Lung (tissue), 10 donors: Measurements from ENCODE around the gene RASA4. TPM values are rescaled to one million over a fixed set of nuclear protein-coding genes. Genes with fewer than 3 reads are reported as not detected.
A peak's percentile ranks its signal among the peaks of the same experiment; 100 is the strongest.
"Not testable (repeated sequence)": the region's sequence is repeated elsewhere in the genome, so short reads cannot be mapped to it uniquely, and the experiment has no call there.

ENCODE experiments used
- ATAC-seq: fragments of 200-7000 bp; cut with Tn5 transposase; one replicate; pipeline ENCODE4 v1.9.1; 2020; ENCODE audit warnings: moderate number of reproducible peaks; ENCODE audit not compliant: insufficient read depth, low FRiP score
- DNase-seq, 3 donors: peaks; one replicate each; pipeline ENCODE4 v3.0.0-alpha.2; 2013 to 2017
- H3K27ac ChIP-seq, 2 donors: one replicate each; pipeline ENCODE4 v1.5.1; 2013; ENCODE audit warnings: mild to moderate bottlenecking in 2 of 2, moderate library complexity in 2 of 2, control low read depth in 1 of 2, inconsistent platforms in 1 of 2, low read depth in 1 of 2, low read length in 1 of 2
- H3K27me3 ChIP-seq, 3 donors: one replicate each; pipeline ENCODE4 v1.5.1; 2013; ENCODE audit warnings: low read length in 2 of 3; ENCODE audit not compliant: control insufficient read depth in 3 of 3, insufficient read depth in 3 of 3
- H3K36me3 ChIP-seq, 4 donors: one replicate each; pipeline ENCODE4 v1.5.1; 2013; ENCODE audit warnings: low read length in 4 of 4, mild to moderate bottlenecking in 1 of 4, moderate library complexity in 1 of 4; ENCODE audit not compliant: control insufficient read depth in 4 of 4, insufficient read depth in 4 of 4
- H3K4me1 ChIP-seq, 5 donors: one replicate each; pipeline ENCODE4 v1.5.1; 2013; ENCODE audit warnings: low read length in 5 of 5, mild to moderate bottlenecking in 2 of 5, moderate library complexity in 1 of 5; ENCODE audit not compliant: control insufficient read depth in 5 of 5, insufficient read depth in 5 of 5
- H3K4me3 ChIP-seq: one replicate; pipeline ENCODE4 v1.5.1; 2013; ENCODE audit warnings: mild to moderate bottlenecking, control low read depth, moderate library complexity
- H3K9ac ChIP-seq, 2 donors: one replicate each; pipeline ENCODE4 v1.5.1; 2013; ENCODE audit warnings: low read length in 2 of 2, control low read depth in 1 of 2; ENCODE audit not compliant: insufficient read depth in 1 of 2
- H3K9me3 ChIP-seq, 4 donors: one replicate each; pipeline ENCODE4 v1.5.1; 2013; ENCODE audit warnings: low read length in 3 of 4, mild to moderate bottlenecking in 1 of 4, moderate library complexity in 1 of 4; ENCODE audit not compliant: control insufficient read depth in 4 of 4, insufficient read depth in 3 of 4
- WGBS, 2 donors: extraction: QIAGEN DNeasy Blood & Tissue Kit; methylation state at CpG; one replicate each; pipeline ENCODE4 v1.1.7; 2013; 5-methylcytosine and 5-hydroxymethylcytosine counted together
- polyA plus RNA-seq, 2 donors: library from polyadenylated mRNA; stranded (reverse); fragments of 200-250 nt; gene quantifications; one replicate each; pipeline ENCODE4 v1.2.1, GENCODE V29; 2013
- total RNA-seq, 2 donors: library from RNA; depleted of rRNA in 1 of 2; stranded (reverse); fragments of >200 nt in 1 of 2; gene quantifications; one replicate each; pipeline ENCODE4 v1.2.1, GENCODE V29; 2014 to 2021
- donor health status: Bipolar disorder and iron deficiency.
- donor health status: healthy.
- donor health status: DM: yes; HTN: yes; CAD: no.

RASA4 gene
- total and polyA plus RNA-seq, 4 donors = 15.4 to 56.2 (median 26.1) TPM

DNA sequence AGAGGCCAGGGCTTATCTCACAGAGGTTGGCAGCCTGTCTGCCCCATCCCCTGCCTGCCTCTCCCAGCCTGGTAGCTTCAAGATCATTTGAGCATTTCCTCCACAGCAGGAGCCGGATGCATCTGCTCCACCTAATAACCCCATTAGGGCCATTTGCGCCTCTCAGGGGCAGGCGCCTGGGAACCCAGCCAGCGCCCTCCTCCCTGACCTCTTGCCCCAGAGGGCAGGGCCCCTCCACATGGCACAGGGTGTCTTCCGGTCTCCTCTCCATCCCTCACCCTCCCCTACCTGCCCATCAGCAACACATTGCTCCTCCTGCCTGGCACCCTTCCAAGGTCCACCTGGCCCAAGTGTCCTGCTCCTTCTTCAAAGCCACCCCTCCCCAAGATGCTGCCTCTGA lies 18.8 kb upstream of the RASA4 start:
- peak; percentile 8 for ATAC-seq
- WGBS, 2 donors = 57% methylated on average over 2 of the region's 5 CpGs; no CpG with 5 or more reads in 1 of the 2 donors
- not testable (repeated sequence) for DNase-seq, H3K9ac ChIP-seq, H3K27ac ChIP-seq, H3K4me1 ChIP-seq, H3K9me3 ChIP-seq, H3K4me3 ChIP-seq, H3K36me3 ChIP-seq, H3K27me3 ChIP-seq

DNA sequence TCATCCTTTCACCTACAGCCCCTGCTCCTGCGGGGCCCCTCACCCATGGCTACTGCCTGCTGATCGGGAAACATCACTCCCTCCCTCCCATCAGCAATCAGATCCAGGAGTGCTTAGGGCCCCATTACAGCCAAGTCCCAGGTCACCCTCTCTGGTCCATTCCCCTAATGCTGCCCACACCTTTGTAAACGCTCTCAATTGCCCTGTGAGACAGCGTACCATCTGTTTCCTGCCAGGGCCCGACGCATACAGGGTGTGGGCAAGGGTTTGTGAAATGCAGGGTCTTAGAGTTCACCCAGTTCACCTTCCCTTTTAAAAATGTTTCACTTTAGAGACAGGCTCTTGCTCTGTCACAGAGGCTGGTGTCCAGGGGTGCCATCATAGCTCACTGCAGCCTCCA lies 17.7 kb upstream of the RASA4 start:
- H3K9me3 ChIP-seq, ATAC-seq, H3K36me3 ChIP-seq, H3K27ac ChIP-seq, H3K9ac ChIP-seq, DNase-seq, H3K4me3 ChIP-seq, H3K4me1 ChIP-seq, H3K27me3 ChIP-seq: not testable (repeated sequence)
- 57 to 62% methylated on average over 2 of the region's 6 CpGs for WGBS, 2 donors

DNA sequence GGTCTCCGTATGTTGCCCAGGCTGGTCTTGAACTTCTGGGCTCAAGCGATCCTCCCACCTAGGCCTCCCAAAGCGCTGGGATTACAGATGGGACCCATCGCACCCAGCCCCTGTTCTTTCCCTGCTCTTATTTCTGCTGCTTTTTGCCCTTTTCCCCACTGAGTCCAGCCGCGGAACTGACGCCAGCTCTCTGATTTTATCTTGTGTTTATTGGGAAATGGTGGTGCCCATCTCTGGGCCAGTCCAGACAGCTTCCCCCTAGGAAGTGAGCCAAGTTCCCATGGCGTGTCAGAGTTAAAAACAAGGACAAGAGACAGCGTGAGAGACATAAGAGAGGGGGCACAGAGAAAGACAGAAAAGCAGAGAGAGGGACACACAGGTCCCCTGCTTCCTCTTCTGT lies 14.1 kb upstream of the RASA4 start:
- not testable (repeated sequence) for ATAC-seq, H3K4me1 ChIP-seq, H3K36me3 ChIP-seq, H3K27ac ChIP-seq, H3K4me3 ChIP-seq, H3K9ac ChIP-seq, H3K9me3 ChIP-seq, H3K27me3 ChIP-seq, DNase-seq
- 66 to 74% methylated on average over 7 to 8 of the region's 9 CpGs for WGBS, 2 donors

DNA sequence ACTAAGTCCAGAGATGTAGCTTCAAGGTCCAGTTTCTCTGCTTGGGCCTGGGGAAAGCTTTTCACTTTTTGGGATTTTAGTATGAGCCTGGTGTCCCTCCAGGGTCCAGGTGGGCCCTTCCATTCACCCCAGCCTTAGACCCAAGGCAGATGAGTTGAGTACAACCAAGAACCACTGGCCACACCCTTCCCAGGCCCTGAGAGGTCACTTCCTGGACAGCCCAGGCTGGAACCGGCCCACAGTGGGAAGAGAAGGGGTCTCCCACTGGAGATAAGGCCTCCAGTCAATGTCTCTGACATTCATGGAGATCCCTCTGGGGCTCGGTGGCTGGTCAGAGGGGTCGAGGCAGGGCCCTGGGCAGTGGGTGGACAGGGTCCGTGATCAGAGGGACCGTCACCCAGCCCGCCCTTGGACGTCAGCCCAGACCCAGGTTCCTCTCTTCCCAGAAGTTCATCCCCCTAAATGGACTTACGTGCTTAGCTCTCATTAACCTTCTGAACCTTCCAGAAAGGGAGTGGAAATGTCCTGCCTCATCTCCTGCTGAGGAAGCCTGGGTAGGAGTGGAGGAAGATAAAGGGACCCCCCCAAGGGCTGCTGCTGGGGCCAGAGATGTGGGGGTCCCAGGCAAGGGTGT lies 10.8 kb upstream of the RASA4 start:
- not testable (repeated sequence) for ATAC-seq, H3K9me3 ChIP-seq, H3K4me1 ChIP-seq, H3K9ac ChIP-seq, H3K4me3 ChIP-seq, H3K27me3 ChIP-seq, DNase-seq, H3K36me3 ChIP-seq, H3K27ac ChIP-seq
- no CpG with 5 or more reads among the region's 8 CpGs for WGBS, 2 donors

DNA sequence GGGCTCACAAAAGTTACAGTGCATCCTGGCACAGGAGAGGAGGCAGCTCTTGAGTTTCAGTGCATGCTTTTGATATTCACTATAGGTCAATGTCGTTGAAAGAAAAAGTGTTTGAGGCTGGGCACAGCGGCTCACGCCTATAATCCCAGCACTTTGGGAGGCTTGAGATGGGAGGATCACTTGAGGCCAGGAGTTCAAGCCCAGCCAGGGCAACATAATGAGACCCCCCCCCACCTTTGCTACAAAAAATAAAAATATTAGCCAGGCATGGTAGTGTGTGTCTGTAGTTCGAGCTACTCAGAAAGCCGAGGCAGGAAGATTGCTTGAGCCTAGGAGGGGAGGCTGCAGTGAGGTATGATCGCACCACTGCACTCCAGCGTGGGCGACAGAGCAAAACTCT lies 1.6 kb upstream of the RASA4 start:
- DNase-seq, H3K27ac ChIP-seq, H3K4me1 ChIP-seq, H3K9ac ChIP-seq, H3K4me3 ChIP-seq, H3K36me3 ChIP-seq, H3K9me3 ChIP-seq, H3K27me3 ChIP-seq, ATAC-seq: not testable (repeated sequence)
- 77 to 82% methylated on average over 3 to 5 of the region's 8 CpGs for WGBS, 2 donors

DNA sequence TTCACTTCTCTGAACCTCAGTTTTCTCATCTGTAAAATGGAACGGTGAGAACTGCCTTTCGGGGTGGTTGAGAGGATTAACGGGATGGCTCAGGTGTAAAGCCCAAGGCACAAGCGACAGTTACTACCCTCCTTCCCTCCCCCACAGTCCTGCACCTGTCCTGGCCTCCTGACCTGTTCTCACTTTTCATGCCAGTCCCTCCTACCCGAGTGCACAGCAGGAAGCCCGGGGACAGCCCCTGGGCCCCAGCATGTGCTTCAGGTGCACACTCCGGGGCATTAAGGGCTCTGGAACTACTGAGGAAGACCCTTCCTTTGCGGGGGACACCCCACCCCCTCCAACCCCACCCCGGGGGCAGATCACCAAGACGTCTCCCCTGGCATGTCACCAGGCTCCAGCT lies 626 bp downstream of the RASA4 start:
- H3K4me1 ChIP-seq, ATAC-seq, H3K9ac ChIP-seq, DNase-seq, H3K27ac ChIP-seq, H3K27me3 ChIP-seq, H3K9me3 ChIP-seq, H3K4me3 ChIP-seq, H3K36me3 ChIP-seq: not testable (repeated sequence)
- WGBS, 2 donors = no CpG with 5 or more reads among the region's 10 CpGs

DNA sequence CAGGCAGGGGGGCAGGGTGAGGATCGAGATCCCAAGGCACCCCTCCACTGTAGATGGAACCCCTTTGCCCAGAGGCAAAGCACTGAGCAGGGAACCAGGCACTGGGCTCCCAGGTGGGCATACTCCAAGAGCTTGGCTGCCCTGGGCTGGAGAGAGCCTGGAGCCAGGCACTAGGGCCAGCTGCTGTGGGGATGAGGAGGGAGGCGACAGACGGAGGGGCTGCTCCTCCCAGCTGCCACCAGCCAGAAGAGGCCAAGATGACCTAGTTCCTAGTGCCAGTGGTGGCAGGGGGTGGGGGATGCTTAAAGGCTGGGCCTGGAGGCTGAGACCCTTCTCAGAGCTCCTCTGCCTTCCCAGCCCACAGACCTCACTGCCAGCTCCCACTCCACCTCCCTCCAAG lies 1.7 kb downstream of the RASA4 start:
- ATAC-seq, H3K4me3 ChIP-seq, H3K4me1 ChIP-seq, H3K36me3 ChIP-seq, H3K9me3 ChIP-seq, H3K27ac ChIP-seq, DNase-seq, H3K27me3 ChIP-seq, H3K9ac ChIP-seq: not testable (repeated sequence)
- no CpG with 5 or more reads among the region's 3 CpGs for WGBS, 2 donors

DNA sequence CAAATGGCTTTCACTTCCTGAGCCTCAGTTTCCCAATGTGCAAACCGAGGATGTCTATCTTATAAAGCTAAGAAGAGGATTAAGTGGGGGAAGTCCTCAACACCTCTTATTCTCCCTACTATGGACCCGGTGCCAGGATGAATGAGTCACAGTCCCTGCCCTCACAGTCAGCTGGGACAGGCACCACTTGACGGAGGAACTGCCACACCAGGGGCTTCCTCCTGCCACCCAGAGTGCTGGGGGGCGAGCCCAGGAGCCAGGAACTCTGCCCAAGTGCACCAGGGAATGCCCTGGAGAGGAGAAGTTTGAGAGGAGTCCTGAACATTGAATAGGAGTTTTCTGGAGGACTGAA lies 2.2 kb downstream of the RASA4 start:
- not testable (repeated sequence) for H3K9me3 ChIP-seq, H3K9ac ChIP-seq, H3K4me1 ChIP-seq, H3K27ac ChIP-seq, H3K4me3 ChIP-seq, DNase-seq, H3K36me3 ChIP-seq, H3K27me3 ChIP-seq, ATAC-seq
- no CpG with 5 or more reads among the region's 4 CpGs for WGBS, 2 donors
